HUES64 (cell line): ENCODE measurements around the gene TACSTD2.
"Not testable (repeated sequence)": the region's sequence is repeated elsewhere in the genome, so short reads cannot be mapped to it uniquely, and the experiment has no call there.

Experiments
- H3K27ac ChIP-seq: 2 replicates; pipeline ENCODE4 v1.7.0; 2013; ENCODE audit warnings: low read depth, low read length, inconsistent platforms
- H3K27me3 ChIP-seq: 2 replicates; pipeline ENCODE4 v1.6.1; 2013; ENCODE audit warnings: mild to moderate bottlenecking, low read length; ENCODE audit not compliant: insufficient read depth
- H3K36me3 ChIP-seq: 2 replicates; pipeline ENCODE4 v1.6.1; 2013; ENCODE audit warnings: mild to moderate bottlenecking, low read length; ENCODE audit not compliant: insufficient read depth
- H3K4me1 ChIP-seq: 2 replicates; pipeline ENCODE4 v1.6.1; 2013; ENCODE audit warnings: mild to moderate bottlenecking, low read length, moderate library complexity; ENCODE audit not compliant: insufficient read depth
- H3K4me3 ChIP-seq: 2 replicates; pipeline ENCODE4 v1.5.1; 2013; ENCODE audit warnings: mild to moderate bottlenecking, low read length, moderate library complexity
- H3K9ac ChIP-seq: 2 replicates; pipeline ENCODE4 v1.6.1; 2013; ENCODE audit warnings: mild to moderate bottlenecking, low read depth, low read length
- H3K9me3 ChIP-seq: 2 replicates; pipeline ENCODE4 v1.6.1; 2013; ENCODE audit warnings: low read depth, low read length; ENCODE audit not compliant: insufficient read depth
- WGBS: fragments of 150-250, 120-280 bp; methylation state at CpG from one replicate; pipeline ENCODE4 v1.1.7; 2013; ENCODE audit warnings: missing lambda C conversion rate; 5-methylcytosine and 5-hydroxymethylcytosine counted together

Gene TACSTD2

DNA sequence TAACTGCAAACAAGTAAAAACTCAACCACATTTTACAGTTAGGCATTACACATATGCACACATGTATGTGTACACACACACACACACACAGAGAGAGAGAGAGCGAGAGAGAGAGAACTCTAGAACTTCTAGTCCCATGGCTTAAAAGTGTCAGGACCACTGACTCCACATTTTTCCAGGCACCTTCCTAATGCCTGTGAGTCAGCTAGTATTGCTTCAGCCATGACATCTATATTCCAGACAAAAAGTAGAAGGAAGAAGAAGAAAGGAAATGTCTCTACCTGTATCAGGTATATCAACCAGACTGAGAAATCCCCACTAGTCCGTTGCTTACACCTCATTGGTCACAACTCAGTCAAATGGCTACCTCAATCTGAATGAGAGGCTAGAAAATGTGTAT is 31.9 kb upstream of the TACSTD2 start:
- Histone ChIP-seq H3K27ac (no peak overlapping the region), H3K4me3 (no peak overlapping the region), H3K9ac (no peak overlapping the region), H3K36me3 (no peaks in the 10 kb centered on the region), H3K4me1 (no peaks in the 10 kb centered on the region), H3K9me3 (no peaks in the 10 kb centered on the region), H3K27me3 (no peaks in the 10 kb centered on the region)
- WGBS = 100% methylated on average over 1 of the region's 2 CpGs

GRCh38 chr1:58608297-58608696 is 31.2 kb upstream of the TACSTD2 start:
- Histone ChIP-seq H3K4me1 (no peaks in the 10 kb centered on the region), H3K27me3 (no peaks in the 10 kb centered on the region), H3K9me3 (no peaks in the 10 kb centered on the region), H3K9ac (no peak overlapping the region), H3K27ac (no peak overlapping the region), H3K36me3 (no peaks in the 10 kb centered on the region), H3K4me3 (no peak overlapping the region)

DNA sequence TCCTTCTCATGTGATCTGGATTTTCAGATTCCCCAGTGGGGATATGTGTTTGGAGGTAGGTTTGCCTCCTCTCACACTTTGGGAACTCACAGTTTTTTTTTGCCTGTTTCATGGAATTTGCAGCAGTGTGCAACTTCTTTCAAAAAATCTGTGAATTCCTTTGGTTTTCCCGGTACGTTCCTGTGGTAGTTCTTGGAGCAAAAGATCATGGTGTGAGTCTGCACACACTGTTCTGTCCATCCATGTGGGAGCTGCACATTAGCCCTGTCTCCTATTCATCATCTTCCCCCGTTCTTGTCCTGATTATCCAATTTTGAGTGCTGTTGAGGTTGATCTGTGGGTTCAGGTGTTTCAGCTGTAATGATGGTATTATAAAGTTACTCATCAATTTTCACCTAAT is 30.3 kb upstream of the TACSTD2 start:
- H3K27me3 ChIP-seq = no peaks in the 10 kb centered on the region
- H3K36me3 ChIP-seq = no peaks in the 10 kb centered on the region
- no peaks in the 10 kb centered on the region for H3K9me3 ChIP-seq
- no peak overlapping the region for H3K4me3 ChIP-seq
- H3K27ac ChIP-seq = no peak overlapping the region
- WGBS = 100% methylated on average over 2 of the region's 3 CpGs
- no peak overlapping the region for H3K9ac ChIP-seq
- H3K4me1 ChIP-seq = no peaks in the 10 kb centered on the region

- H3K36me3 ChIP-seq, H3K4me3 ChIP-seq, H3K4me1 ChIP-seq, H3K9me3 ChIP-seq, H3K27ac ChIP-seq, H3K27me3 ChIP-seq, H3K9ac ChIP-seq: not testable (repeated sequence)
- WGBS = 100% methylated on average over 1 of the region's 1 CpG
These were observed 24.9 kb upstream of the TACSTD2 start for GRCh38 chr1:58601921-58602320.

DNA sequence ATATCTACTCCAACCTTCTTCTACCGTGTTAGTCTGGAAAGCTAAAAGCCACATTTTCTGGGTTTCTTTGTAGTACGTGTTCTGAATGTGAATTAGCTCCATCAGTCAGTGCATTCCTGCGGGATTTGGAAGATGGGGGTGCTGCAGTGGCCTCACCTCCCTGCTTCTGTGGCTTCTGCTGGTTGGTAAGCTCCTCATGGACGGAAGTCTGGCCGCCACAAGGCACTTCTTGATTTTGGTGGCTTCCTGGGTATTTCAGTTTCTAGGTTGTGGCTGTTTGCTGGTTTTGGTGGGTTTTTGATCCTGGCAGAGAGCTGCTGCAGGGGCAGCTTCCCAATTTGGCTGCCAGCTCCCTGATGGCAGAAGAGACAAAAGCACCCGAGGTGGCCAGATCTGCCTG is 20.9 kb upstream of the TACSTD2 start:
- Histone ChIP-seq H3K27ac (no peak overlapping the region), H3K4me3 (no peak overlapping the region), H3K9me3 (no peaks in the 10 kb centered on the region), H3K36me3 (no peaks in the 10 kb centered on the region), H3K9ac (no peak overlapping the region), H3K27me3 (no peaks in the 10 kb centered on the region), H3K4me1 (no peaks in the 10 kb centered on the region; the same call in 1 of the 2 replicates)
- 87% methylated on average over 6 of the region's 6 CpGs for WGBS

DNA sequence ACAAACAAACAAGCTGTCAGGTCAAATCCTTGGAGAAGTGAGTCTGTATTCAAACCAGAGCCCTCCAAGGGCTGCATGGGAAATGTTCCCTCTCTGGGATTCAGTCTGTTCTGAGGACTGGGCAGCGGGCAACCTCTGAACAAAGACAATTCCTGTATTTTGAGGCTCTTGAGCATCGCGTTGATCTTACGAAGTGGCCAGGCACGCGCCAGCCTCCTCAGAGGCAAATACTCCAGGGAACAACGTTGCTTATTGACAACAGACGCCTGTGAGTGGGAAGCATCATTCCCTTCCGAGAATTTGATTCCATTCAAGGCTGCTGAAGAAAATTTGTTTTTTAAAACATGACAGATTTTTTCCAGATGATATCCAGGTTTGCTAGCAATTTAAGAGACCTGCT is 20.0 kb upstream of the TACSTD2 start:
- Histone ChIP-seq H3K4me3 (no peak overlapping the region), H3K9ac (no peak overlapping the region), H3K4me1 (no peaks in the 10 kb centered on the region; the same call in 1 of the 2 replicates), H3K36me3 (no peaks in the 10 kb centered on the region), H3K27ac (no peak overlapping the region), H3K9me3 (no peaks in the 10 kb centered on the region), H3K27me3 (no peaks in the 10 kb centered on the region)
- WGBS = 91% methylated on average over 9 of the region's 9 CpGs

- Histone ChIP-seq H3K9ac (no peak overlapping the region), H3K4me3 (no peak overlapping the region)
- 76% methylated on average over 4 of the region's 4 CpGs for WGBS
These were observed 19.6 kb upstream of the TACSTD2 start for GRCh38 chr1:58596631-58597052.

DNA sequence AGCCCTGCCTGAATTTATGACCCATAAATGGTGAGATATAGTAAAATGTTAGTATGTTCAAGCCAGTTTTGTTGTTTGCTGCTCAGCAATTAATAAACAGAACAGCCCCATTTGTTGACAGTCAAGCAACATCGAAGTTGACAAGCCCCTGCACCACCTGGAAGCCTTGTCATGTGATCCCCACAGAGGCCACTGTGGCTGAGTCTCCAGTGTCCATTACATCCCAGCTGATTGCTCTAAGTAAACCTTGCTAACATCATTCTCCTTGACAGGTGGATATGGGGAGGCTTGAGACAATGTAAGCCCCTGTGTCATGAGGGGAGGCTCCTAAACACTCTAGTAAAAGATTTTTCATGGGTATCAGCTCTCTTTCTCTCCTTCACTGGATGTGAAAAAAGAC is 17.5 kb upstream of the TACSTD2 start:
- no peak overlapping the region for H3K4me3 ChIP-seq
- no peaks in the 10 kb centered on the region for H3K27me3 ChIP-seq
- WGBS = 92% methylated on average over 1 of the region's 1 CpG
- no peaks in the 10 kb centered on the region; the same call in 1 of the 2 replicates for H3K4me1 ChIP-seq
- no peak overlapping the region for H3K27ac ChIP-seq
- H3K9me3 ChIP-seq = no peaks in the 10 kb centered on the region
- H3K9ac ChIP-seq = no peak overlapping the region
- no peaks in the 10 kb centered on the region for H3K36me3 ChIP-seq

More at GRCh38 chr1:58596631-58597052, 19.6 kb upstream of the TACSTD2 start:
- Histone ChIP-seq H3K9me3 (no peaks in the 10 kb centered on the region), H3K4me1 (no peaks in the 10 kb centered on the region; the same call in 1 of the 2 replicates), H3K27ac (no peak overlapping the region), H3K36me3 (no peaks in the 10 kb centered on the region), H3K27me3 (no peaks in the 10 kb centered on the region)

GRCh38 chr1:58592522-58593134 is 15.6 kb upstream of the TACSTD2 start:
- H3K4me3 ChIP-seq = no peak overlapping the region
- H3K9ac ChIP-seq = no peak overlapping the region
- no peaks in the 10 kb centered on the region for H3K27me3 ChIP-seq
- no peak overlapping the region for H3K27ac ChIP-seq
- 85% methylated on average over 4 of the region's 5 CpGs for WGBS
- no peaks in the 10 kb centered on the region for H3K36me3 ChIP-seq
- H3K9me3 ChIP-seq = no peaks in the 10 kb centered on the region
- H3K4me1 ChIP-seq = no peaks in the 10 kb centered on the region

DNA sequence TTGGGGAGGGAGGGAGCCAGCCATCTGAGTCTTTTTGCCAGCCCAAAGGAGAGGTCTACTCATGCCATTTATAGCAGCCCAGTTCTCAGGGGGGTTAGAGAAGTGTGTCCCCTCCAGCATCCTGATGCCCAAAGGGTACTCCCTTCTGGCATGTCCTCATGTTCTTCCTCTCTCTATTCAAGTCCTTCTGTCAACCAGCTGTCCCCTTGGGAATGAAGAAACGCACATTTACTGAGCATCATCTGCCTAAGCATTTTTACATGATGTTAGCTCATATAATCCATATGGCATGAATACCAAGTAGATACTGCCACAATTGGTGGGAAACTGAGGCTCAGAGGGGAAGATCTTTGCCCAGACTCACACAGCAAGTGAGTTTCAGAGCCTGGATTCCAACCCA is 14.8 kb upstream of the TACSTD2 start:
- Histone ChIP-seq H3K36me3 (no peaks in the 10 kb centered on the region), H3K4me3 (no peak overlapping the region), H3K9ac (no peak overlapping the region), H3K27me3 (no peaks in the 10 kb centered on the region), H3K27ac (no peak overlapping the region), H3K4me1 (no peaks in the 10 kb centered on the region), H3K9me3 (no peaks in the 10 kb centered on the region)
- WGBS = 85% methylated on average over 1 of the region's 1 CpG

DNA sequence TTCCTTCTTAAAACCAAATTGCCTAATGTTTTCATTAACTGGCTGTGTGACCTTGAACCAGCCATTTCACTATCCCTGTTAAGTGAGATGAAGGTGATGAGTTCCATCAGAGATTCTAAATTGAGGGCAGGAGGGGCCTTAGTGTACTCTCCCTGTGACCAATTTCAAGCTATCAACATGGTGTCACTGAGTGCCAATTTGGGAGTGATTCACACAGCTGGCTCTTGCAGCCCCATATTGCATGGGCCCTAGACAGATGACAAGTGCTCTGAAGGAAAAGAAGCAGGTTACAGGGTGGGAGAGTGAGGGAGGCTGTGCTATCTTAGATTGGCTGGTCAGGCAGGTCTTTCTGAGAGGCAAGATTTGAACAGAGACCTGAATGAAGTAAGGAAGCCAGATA is 13.0 kb upstream of the TACSTD2 start:
- Histone ChIP-seq H3K27ac (no peak overlapping the region), H3K4me3 (no peak overlapping the region), H3K9me3 (no peaks in the 10 kb centered on the region), H3K9ac (no peak overlapping the region), H3K27me3 (no peaks in the 10 kb centered on the region), H3K4me1 (no peaks in the 10 kb centered on the region), H3K36me3 (no peaks in the 10 kb centered on the region)

- 98% methylated on average over 4 of the region's 5 CpGs for WGBS
- peaks cover 8% of the 10 kb centered on the region; the same call in 1 of the 2 replicates for H3K4me1 ChIP-seq
- H3K27ac ChIP-seq = no peak overlapping the region
These were observed 11.3 kb upstream of the TACSTD2 start for GRCh38 chr1:58588396-58588795.

More at GRCh38 chr1:58588396-58588795, 11.3 kb upstream of the TACSTD2 start:
- Histone ChIP-seq H3K27me3 (no peaks in the 10 kb centered on the region), H3K9ac (no peak overlapping the region), H3K4me3 (no peak overlapping the region), H3K36me3 (no peaks in the 10 kb centered on the region), H3K9me3 (no peaks in the 10 kb centered on the region)
